GM18505 (cell line): ENCODE data around the gene SLC33A1.

Experiments
- ATAC-seq: cut with Tn5 transposase; IDR thresholded peaks from one replicate; pipeline ENCODE4 v1.9.1; 2021; ENCODE audit not compliant: unreplicated experiment
- POLR2A ChIP-seq: IDR thresholded peaks from 4 replicates; pipeline ENCODE4 v1.6.1; 2011; ENCODE audit warnings: borderline replicate concordance; ENCODE audit not compliant: insufficient read depth, insufficient read length; ENCODE audit errors: extremely low read depth

The SLC33A1 gene

GRCh38 chr3:155791190-155791589, 63.0 kb downstream of the SLC33A1 start:
- TF ChIP-seq POLR2A, result no peak
- no peak for ATAC-seq

GRCh38 chr3:155790272-155790925, 63.8 kb downstream of the SLC33A1 start:
- no peak for TF ChIP-seq POLR2A
- no peak for ATAC-seq

GRCh38 chr3:155785662-155786295, 68.4 kb downstream of the SLC33A1 start:
- no peak for ATAC-seq

GRCh38 chr3:155782390-155782953, 71.8 kb downstream of the SLC33A1 start:
- no peak for TF ChIP-seq POLR2A
- ATAC-seq, result no peak

More at GRCh38 chr3:155785662-155786295, 68.4 kb downstream of the SLC33A1 start:
- TF ChIP-seq POLR2A, result no peak

GRCh38 chr3:155780291-155780690, 73.9 kb downstream of the SLC33A1 start:
- no peak for TF ChIP-seq POLR2A
- no peak for ATAC-seq

GRCh38 chr3:155778462-155778861, 75.8 kb downstream of the SLC33A1 start:
- TF ChIP-seq POLR2A, result no peak
- no peak for ATAC-seq

- no peak for TF ChIP-seq POLR2A
- no peak for ATAC-seq
These were observed 81.4 kb downstream of the SLC33A1 start for GRCh38 chr3:155772801-155773200.

- no peak for TF ChIP-seq POLR2A
- ATAC-seq, result no peak
These were observed 83.1 kb downstream of the SLC33A1 start for GRCh38 chr3:155771126-155771525.
